OCI-LY1 (cell line): ENCODE measurements around the gene TBC1D10A.

ENCODE experiments used
- H2AFZ ChIP-seq: fragments of 200-600 bp; sonication (generic), shearing (Covaris generic); 2 replicates; pipeline ENCODE4 v1.6.0; 2014; ENCODE audit warnings: antibody characterized with exemption, mild to moderate bottlenecking, low read length
- H3F3A ChIP-seq: fragments of 200-600 bp; sonication (generic), shearing (Covaris generic); 2 replicates; pipeline ENCODE4 v1.6.0; 2014; ENCODE audit warnings: mild to moderate bottlenecking, antibody characterized with exemption, low read length, moderate library complexity; ENCODE audit not compliant: insufficient read depth
- H3K27ac ChIP-seq: fragments of 200-600 bp; sonication (generic); 2 replicates; pipeline ENCODE4 v1.5.1; 2014; ENCODE audit warnings: low read length, mixed run types, mild to moderate bottlenecking, low read depth; ENCODE audit not compliant: poor library complexity, severe bottlenecking
- H3K27me3 ChIP-seq: fragments of 200-600 bp; sonication (generic); 2 replicates; pipeline ENCODE4 v1.6.0; 2014; ENCODE audit warnings: antibody characterized with exemption, mild to moderate bottlenecking, low read length, moderate library complexity; ENCODE audit not compliant: insufficient read depth
- H3K36me3 ChIP-seq: fragments of 200-600 bp; sonication (generic); 2 replicates; pipeline ENCODE4 v1.6.1; 2014; ENCODE audit warnings: mild to moderate bottlenecking, antibody characterized with exemption, low read length, moderate library complexity, mixed read lengths; ENCODE audit not compliant: insufficient read depth
- H3K4me1 ChIP-seq: fragments of 200-600 bp; sonication (generic); 2 replicates; pipeline ENCODE4 v1.5.1; 2014; ENCODE audit warnings: mild to moderate bottlenecking, low read length, moderate library complexity; ENCODE audit not compliant: insufficient read depth, severe bottlenecking
- H3K4me2 ChIP-seq: fragments of 200-600 bp; sonication (generic), shearing (Covaris generic); 2 replicates; pipeline ENCODE4 v1.6.1; 2014; ENCODE audit warnings: low read length
- H3K4me3 ChIP-seq: fragments of 200-600 bp; sonication (generic); 2 replicates; pipeline ENCODE4 v1.5.1; 2014; ENCODE audit warnings: low read length, low read depth, mild to moderate bottlenecking, mixed read lengths; ENCODE audit not compliant: poor library complexity, severe bottlenecking
- H3K79me2 ChIP-seq: fragments of 200-600 bp; shearing (Covaris generic); 2 replicates; pipeline ENCODE4 v1.6.1; 2016; ENCODE audit warnings: mixed run types, low read length, mixed read lengths; ENCODE audit not compliant: insufficient read depth
- H3K9ac ChIP-seq: fragments of 200-600 bp; sonication (generic), shearing (Covaris generic); 2 replicates; pipeline ENCODE4 v1.6.1; 2014; ENCODE audit warnings: mild to moderate bottlenecking, low read length, mixed read lengths
- H3K9me2 ChIP-seq: fragments of 200-600 bp; sonication (generic), shearing (Covaris generic); 2 replicates; pipeline ENCODE4 v1.6.1; 2014; ENCODE audit warnings: low read depth, mild to moderate bottlenecking, low read length, mixed read lengths
- H3K9me3 ChIP-seq: fragments of 200-600 bp; shearing (Covaris generic); 2 replicates; pipeline ENCODE4 v1.6.1; 2014; ENCODE audit warnings: low read length, mixed read lengths
- H4K20me1 ChIP-seq: fragments of 200-600 bp; sonication (generic), shearing (Covaris generic); 2 replicates; pipeline ENCODE4 v1.6.0; 2016; ENCODE audit warnings: mild to moderate bottlenecking, low read length; ENCODE audit not compliant: insufficient read depth
- CTCF ChIP-seq: fragments of 200-600 bp; sonication (generic), shearing (Covaris generic); IDR thresholded peaks from 2 replicates; pipeline ENCODE4 v1.5.1; 2017; ENCODE audit warnings: mild to moderate bottlenecking, antibody characterized with exemption, low read length, moderate library complexity, mixed read lengths
- EZH2 ChIP-seq: fragments of 200-600 bp; sonication (generic), shearing (Covaris generic); IDR thresholded peaks from 2 replicates; pipeline ENCODE4 v1.8.0; 2017; ENCODE audit warnings: borderline replicate concordance, mixed run types, mild to moderate bottlenecking, antibody characterized with exemption, low read length, moderate library complexity, mixed read lengths

Gene TBC1D10A

GRCh38 chr22:30296833-30297232 lies 29.9 kb downstream of the TBC1D10A start:
- H3K27ac ChIP-seq = peak overlapping the region; percentile 64
- TF ChIP-seq EZH2 (no peak), CTCF (no peak)
- H3K79me2 ChIP-seq = no peaks in the 10 kb centered on the region
- no peaks in the 10 kb centered on the region for H3F3A ChIP-seq
- H3K4me1 ChIP-seq = peaks cover 13% of the 10 kb centered on the region
- no peak overlapping the region for H3K4me3 ChIP-seq
- H4K20me1 ChIP-seq = no peaks in the 10 kb centered on the region
- no peak overlapping the region for H3K4me2 ChIP-seq
- H3K9ac ChIP-seq = no peak overlapping the region
- no peak overlapping the region for H2AFZ ChIP-seq
- H3K27me3 ChIP-seq = no peaks in the 10 kb centered on the region
- no peaks in the 10 kb centered on the region for H3K9me2 ChIP-seq
- H3K36me3 ChIP-seq = peaks cover 21% of the 10 kb centered on the region; the same call in 1 of the 2 replicates
- H3K9me3 ChIP-seq = no peaks in the 10 kb centered on the region

- peaks cover 21% of the 10 kb centered on the region; the same call in 1 of the 2 replicates for H3K36me3 ChIP-seq
- no peak overlapping the region for H3K9ac ChIP-seq
- H3K9me2 ChIP-seq = no peaks in the 10 kb centered on the region
- H4K20me1 ChIP-seq = no peaks in the 10 kb centered on the region
- peaks cover 10% of the 10 kb centered on the region for H3K4me1 ChIP-seq
- no peaks in the 10 kb centered on the region for H3K79me2 ChIP-seq
- no peak overlapping the region for H2AFZ ChIP-seq
- no peaks in the 10 kb centered on the region for H3F3A ChIP-seq
- no peaks in the 10 kb centered on the region for H3K27me3 ChIP-seq
- H3K4me3 ChIP-seq = no peak overlapping the region
- H3K4me2 ChIP-seq = no peak overlapping the region
- H3K9me3 ChIP-seq = no peaks in the 10 kb centered on the region
- TF ChIP-seq EZH2 = no peak
- TF ChIP-seq CTCF = no peak
- peak overlapping the region; percentile 64 for H3K27ac ChIP-seq
Measured at GRCh38 chr22:30296324-30296723, 30.4 kb downstream of the TBC1D10A start.

- H3K27me3 ChIP-seq = no peaks in the 10 kb centered on the region
- H3K9me3 ChIP-seq = no peaks in the 10 kb centered on the region
- H2AFZ ChIP-seq = no peak overlapping the region
- H3K79me2 ChIP-seq = no peaks in the 10 kb centered on the region
- no peaks in the 10 kb centered on the region for H3F3A ChIP-seq
- H3K4me1 ChIP-seq = peaks cover 10% of the 10 kb centered on the region
- TF ChIP-seq EZH2 (no peak), CTCF (no peak)
- no peak overlapping the region for H3K4me2 ChIP-seq
- no peaks in the 10 kb centered on the region for H3K9me2 ChIP-seq
- peaks cover 14% of the 10 kb centered on the region; the same call in 1 of the 2 replicates for H3K36me3 ChIP-seq
- no peak overlapping the region for H3K4me3 ChIP-seq
- no peak overlapping the region for H3K27ac ChIP-seq
- no peak overlapping the region for H3K9ac ChIP-seq
- no peaks in the 10 kb centered on the region for H4K20me1 ChIP-seq
Measured at GRCh38 chr22:30295576-30295975, 31.2 kb downstream of the TBC1D10A start.
